B cell (primary cell): ENCODE data around the gene KLHL3.

Experiments
- EZH2 ChIP-seq: IDR thresholded peaks from 2 replicates; pipeline ENCODE4 v1.6.1; 2012; ENCODE audit warnings: borderline replicate concordance, low read depth, mild to moderate bottlenecking, moderate library complexity, low read length; ENCODE audit not compliant: insufficient read depth, poor library complexity, severe bottlenecking
- TF ChIP-seq, protein P1 (sequence below): fragments of 200-600 bp; IDR thresholded peaks from one replicate; pipeline ENCODE4 v1.8.0; 2022; ENCODE audit warnings: antibody characterized with exemption, mild to moderate bottlenecking

GRCh38 chr5:137734962-137735554, 831 bp downstream of the KLHL3 start:
- TF ChIP-seq EZH2 = no peak
- TF ChIP-seq, protein P1, sequence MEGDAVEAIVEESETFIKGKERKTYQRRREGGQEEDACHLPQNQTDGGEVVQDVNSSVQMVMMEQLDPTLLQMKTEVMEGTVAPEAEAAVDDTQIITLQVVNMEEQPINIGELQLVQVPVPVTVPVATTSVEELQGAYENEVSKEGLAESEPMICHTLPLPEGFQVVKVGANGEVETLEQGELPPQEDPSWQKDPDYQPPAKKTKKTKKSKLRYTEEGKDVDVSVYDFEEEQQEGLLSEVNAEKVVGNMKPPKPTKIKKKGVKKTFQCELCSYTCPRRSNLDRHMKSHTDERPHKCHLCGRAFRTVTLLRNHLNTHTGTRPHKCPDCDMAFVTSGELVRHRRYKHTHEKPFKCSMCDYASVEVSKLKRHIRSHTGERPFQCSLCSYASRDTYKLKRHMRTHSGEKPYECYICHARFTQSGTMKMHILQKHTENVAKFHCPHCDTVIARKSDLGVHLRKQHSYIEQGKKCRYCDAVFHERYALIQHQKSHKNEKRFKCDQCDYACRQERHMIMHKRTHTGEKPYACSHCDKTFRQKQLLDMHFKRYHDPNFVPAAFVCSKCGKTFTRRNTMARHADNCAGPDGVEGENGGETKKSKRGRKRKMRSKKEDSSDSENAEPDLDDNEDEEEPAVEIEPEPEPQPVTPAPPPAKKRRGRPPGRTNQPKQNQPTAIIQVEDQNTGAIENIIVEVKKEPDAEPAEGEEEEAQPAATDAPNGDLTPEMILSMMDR = no peak
